ENCODE measurements around the gene C1S. TPM values are rescaled to one million over a fixed set of nuclear protein-coding genes. Genes with fewer than 3 reads are reported as not detected.

C1S gene
- total and polyA plus RNA-seq, 9 of the 15 experiments (the other 6 are each of a cell fraction or from before 2014, with no cell fraction given), result 0.08 to 0.84 (median 0.27) TPM

DNA sequence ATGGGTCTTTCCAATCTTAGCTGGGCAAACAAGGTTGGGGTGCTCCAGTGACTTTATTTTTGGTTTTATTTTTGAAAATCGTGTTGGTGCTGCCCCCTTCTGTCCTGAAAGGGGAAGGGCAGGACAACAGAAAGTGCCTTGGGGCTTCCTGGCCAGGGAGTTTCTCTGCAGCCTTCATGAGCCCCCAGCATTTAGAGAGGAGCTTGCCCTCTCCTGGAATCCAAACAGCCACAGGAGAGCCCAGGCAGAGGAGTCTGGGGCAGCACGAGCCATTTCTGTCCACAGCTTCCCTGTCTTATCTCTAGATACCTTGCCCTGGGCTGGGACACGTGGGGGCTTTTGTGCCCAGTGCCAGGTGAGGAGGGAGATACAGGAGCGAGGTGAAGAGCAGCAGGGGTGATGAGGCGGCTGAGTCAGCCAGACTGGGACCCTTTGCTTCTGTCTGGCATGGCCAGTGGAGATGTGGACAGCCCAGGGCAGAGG is 52.9 kb downstream of the C1S start (continued):
- TF ChIP-seq, protein P1, sequence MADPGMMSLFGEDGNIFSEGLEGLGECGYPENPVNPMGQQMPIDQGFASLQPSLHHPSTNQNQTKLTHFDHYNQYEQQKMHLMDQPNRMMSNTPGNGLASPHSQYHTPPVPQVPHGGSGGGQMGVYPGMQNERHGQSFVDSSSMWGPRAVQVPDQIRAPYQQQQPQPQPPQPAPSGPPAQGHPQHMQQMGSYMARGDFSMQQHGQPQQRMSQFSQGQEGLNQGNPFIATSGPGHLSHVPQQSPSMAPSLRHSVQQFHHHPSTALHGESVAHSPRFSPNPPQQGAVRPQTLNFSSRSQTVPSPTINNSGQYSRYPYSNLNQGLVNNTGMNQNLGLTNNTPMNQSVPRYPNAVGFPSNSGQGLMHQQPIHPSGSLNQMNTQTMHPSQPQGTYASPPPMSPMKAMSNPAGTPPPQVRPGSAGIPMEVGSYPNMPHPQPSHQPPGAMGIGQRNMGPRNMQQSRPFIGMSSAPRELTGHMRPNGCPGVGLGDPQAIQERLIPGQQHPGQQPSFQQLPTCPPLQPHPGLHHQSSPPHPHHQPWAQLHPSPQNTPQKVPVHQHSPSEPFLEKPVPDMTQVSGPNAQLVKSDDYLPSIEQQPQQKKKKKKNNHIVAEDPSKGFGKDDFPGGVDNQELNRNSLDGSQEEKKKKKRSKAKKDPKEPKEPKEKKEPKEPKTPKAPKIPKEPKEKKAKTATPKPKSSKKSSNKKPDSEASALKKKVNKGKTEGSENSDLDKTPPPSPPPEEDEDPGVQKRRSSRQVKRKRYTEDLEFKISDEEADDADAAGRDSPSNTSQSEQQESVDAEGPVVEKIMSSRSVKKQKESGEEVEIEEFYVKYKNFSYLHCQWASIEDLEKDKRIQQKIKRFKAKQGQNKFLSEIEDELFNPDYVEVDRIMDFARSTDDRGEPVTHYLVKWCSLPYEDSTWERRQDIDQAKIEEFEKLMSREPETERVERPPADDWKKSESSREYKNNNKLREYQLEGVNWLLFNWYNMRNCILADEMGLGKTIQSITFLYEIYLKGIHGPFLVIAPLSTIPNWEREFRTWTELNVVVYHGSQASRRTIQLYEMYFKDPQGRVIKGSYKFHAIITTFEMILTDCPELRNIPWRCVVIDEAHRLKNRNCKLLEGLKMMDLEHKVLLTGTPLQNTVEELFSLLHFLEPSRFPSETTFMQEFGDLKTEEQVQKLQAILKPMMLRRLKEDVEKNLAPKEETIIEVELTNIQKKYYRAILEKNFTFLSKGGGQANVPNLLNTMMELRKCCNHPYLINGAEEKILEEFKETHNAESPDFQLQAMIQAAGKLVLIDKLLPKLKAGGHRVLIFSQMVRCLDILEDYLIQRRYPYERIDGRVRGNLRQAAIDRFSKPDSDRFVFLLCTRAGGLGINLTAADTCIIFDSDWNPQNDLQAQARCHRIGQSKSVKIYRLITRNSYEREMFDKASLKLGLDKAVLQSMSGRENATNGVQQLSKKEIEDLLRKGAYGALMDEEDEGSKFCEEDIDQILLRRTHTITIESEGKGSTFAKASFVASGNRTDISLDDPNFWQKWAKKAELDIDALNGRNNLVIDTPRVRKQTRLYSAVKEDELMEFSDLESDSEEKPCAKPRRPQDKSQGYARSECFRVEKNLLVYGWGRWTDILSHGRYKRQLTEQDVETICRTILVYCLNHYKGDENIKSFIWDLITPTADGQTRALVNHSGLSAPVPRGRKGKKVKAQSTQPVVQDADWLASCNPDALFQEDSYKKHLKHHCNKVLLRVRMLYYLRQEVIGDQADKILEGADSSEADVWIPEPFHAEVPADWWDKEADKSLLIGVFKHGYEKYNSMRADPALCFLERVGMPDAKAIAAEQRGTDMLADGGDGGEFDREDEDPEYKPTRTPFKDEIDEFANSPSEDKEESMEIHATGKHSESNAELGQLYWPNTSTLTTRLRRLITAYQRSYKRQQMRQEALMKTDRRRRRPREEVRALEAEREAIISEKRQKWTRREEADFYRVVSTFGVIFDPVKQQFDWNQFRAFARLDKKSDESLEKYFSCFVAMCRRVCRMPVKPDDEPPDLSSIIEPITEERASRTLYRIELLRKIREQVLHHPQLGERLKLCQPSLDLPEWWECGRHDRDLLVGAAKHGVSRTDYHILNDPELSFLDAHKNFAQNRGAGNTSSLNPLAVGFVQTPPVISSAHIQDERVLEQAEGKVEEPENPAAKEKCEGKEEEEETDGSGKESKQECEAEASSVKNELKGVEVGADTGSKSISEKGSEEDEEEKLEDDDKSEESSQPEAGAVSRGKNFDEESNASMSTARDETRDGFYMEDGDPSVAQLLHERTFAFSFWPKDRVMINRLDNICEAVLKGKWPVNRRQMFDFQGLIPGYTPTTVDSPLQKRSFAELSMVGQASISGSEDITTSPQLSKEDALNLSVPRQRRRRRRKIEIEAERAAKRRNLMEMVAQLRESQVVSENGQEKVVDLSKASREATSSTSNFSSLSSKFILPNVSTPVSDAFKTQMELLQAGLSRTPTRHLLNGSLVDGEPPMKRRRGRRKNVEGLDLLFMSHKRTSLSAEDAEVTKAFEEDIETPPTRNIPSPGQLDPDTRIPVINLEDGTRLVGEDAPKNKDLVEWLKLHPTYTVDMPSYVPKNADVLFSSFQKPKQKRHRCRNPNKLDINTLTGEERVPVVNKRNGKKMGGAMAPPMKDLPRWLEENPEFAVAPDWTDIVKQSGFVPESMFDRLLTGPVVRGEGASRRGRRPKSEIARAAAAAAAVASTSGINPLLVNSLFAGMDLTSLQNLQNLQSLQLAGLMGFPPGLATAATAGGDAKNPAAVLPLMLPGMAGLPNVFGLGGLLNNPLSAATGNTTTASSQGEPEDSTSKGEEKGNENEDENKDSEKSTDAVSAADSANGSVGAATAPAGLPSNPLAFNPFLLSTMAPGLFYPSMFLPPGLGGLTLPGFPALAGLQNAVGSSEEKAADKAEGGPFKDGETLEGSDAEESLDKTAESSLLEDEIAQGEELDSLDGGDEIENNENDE (IDR thresholded peaks at IDR 0.05; ENCODE audit: low read depth, low read length), result no peak
- no peak for TF ChIP-seq FOS (IDR thresholded peaks at IDR 0.05; ENCODE audit: extremely low read depth, insufficient read length)
- no peak for TF ChIP-seq ZNF124 (CRISPR knock-in tag; IDR thresholded peaks at IDR 0.05)
- no peak for TF ChIP-seq SAFB (IDR thresholded peaks at IDR 0.05; ENCODE audit: borderline replicate concordance, low read depth, low read length)
- TF ChIP-seq, protein P2, sequence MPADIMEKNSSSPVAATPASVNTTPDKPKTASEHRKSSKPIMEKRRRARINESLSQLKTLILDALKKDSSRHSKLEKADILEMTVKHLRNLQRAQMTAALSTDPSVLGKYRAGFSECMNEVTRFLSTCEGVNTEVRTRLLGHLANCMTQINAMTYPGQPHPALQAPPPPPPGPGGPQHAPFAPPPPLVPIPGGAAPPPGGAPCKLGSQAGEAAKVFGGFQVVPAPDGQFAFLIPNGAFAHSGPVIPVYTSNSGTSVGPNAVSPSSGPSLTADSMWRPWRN (IDR thresholded peaks at IDR 0.05; ENCODE audit: low read depth), result no peak
- no peak for TF ChIP-seq SRSF1 (IDR thresholded peaks at IDR 0.05; ENCODE audit: low read depth, low read length)
- TF ChIP-seq FOXP1 (CRISPR knock-in tag; IDR thresholded peaks at IDR 0.05), result no peak
- no peak for TF ChIP-seq ZNF699 (CRISPR knock-in tag; IDR thresholded peaks at IDR 0.05; ENCODE audit: insufficient replicate concordance)
- TF ChIP-seq, protein P3, sequence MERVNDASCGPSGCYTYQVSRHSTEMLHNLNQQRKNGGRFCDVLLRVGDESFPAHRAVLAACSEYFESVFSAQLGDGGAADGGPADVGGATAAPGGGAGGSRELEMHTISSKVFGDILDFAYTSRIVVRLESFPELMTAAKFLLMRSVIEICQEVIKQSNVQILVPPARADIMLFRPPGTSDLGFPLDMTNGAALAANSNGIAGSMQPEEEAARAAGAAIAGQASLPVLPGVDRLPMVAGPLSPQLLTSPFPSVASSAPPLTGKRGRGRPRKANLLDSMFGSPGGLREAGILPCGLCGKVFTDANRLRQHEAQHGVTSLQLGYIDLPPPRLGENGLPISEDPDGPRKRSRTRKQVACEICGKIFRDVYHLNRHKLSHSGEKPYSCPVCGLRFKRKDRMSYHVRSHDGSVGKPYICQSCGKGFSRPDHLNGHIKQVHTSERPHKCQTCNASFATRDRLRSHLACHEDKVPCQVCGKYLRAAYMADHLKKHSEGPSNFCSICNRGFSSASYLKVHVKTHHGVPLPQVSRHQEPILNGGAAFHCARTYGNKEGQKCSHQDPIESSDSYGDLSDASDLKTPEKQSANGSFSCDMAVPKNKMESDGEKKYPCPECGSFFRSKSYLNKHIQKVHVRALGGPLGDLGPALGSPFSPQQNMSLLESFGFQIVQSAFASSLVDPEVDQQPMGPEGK (CRISPR knock-in tag; IDR thresholded peaks at IDR 0.05; ENCODE audit: borderline replicate concordance), result no peak

Measured in K562 (cell line).